ENCODE results near the gene FHIP1A. TPM values are rescaled to one million over a fixed set of nuclear protein-coding genes. Genes with fewer than 3 reads are reported as not detected.
A peak's percentile ranks its signal among the peaks of the same experiment; 100 is the strongest.

The FHIP1A gene
- total RNA-seq = 10.0 and 11.5 TPM in 2 replicates

- no peak for DNase-seq (ENCODE audit: low read depth)
- H3K36me3 ChIP-seq (ENCODE audit: control insufficient read depth, insufficient read depth, low read length) = no peaks in the 10 kb centered on the region
- peak within 1 kb of the TSS; percentile 56 for H3K4me3 ChIP-seq (ENCODE audit: low read depth, low read length)
- TF ChIP-seq CTCF (IDR thresholded peaks at IDR 0.05; ENCODE audit: insufficient read depth, low read length, poor library complexity, severe bottlenecking) = peak; percentile 17
- no peaks in the 10 kb centered on the region for H3K27me3 ChIP-seq (ENCODE audit: control insufficient read depth, insufficient read depth, low read length)
These were observed at the start of gene FHIP1A for GRCh38 chr4:151408630-151409469. Gene FHIP1A (plus strand): TSS chr4:151409176. CDS start chr4:151566260, 157,084 bp downstream.

GRCh38 chr4:151359576-151359975, 49.4 kb upstream of the FHIP1A start:
- no peak for DNase-seq (ENCODE audit: low read depth)
- Histone ChIP-seq H3K27me3 (ENCODE audit: control insufficient read depth, insufficient read depth, low read length) (no peaks in the 10 kb centered on the region), H3K36me3 (ENCODE audit: control insufficient read depth, insufficient read depth, low read length) (no peaks in the 10 kb centered on the region), H3K4me3 (ENCODE audit: low read depth, low read length) (no peak overlapping the region)
- TF ChIP-seq CTCF (IDR thresholded peaks at IDR 0.05; ENCODE audit: insufficient read depth, low read length, poor library complexity, severe bottlenecking) = no peak

GRCh38 chr4:151361126-151361525, 47.9 kb upstream of the FHIP1A start:
- no peaks in the 10 kb centered on the region for H3K36me3 ChIP-seq (ENCODE audit: control insufficient read depth, insufficient read depth, low read length)
- no peak for DNase-seq (ENCODE audit: low read depth)
- no peak for TF ChIP-seq CTCF (IDR thresholded peaks at IDR 0.05; ENCODE audit: insufficient read depth, low read length, poor library complexity, severe bottlenecking)
- H3K27me3 ChIP-seq (ENCODE audit: control insufficient read depth, insufficient read depth, low read length) = no peaks in the 10 kb centered on the region
- no peak overlapping the region for H3K4me3 ChIP-seq (ENCODE audit: low read depth, low read length)

GRCh38 chr4:151361966-151362365, 47.0 kb upstream of the FHIP1A start:
- no peak for DNase-seq (ENCODE audit: low read depth)
- Histone ChIP-seq H3K27me3 (ENCODE audit: control insufficient read depth, insufficient read depth, low read length) (no peaks in the 10 kb centered on the region), H3K36me3 (ENCODE audit: control insufficient read depth, insufficient read depth, low read length) (no peaks in the 10 kb centered on the region), H3K4me3 (ENCODE audit: low read depth, low read length) (no peak overlapping the region)
- TF ChIP-seq CTCF (IDR thresholded peaks at IDR 0.05; ENCODE audit: insufficient read depth, low read length, poor library complexity, severe bottlenecking) = no peak

GRCh38 chr4:151362404-151363164, 46.4 kb upstream of the FHIP1A start:
- no peak overlapping the region for H3K4me3 ChIP-seq (ENCODE audit: low read depth, low read length)

More at GRCh38 chr4:151362404-151363164, 46.4 kb upstream of the FHIP1A start:
- DNase-seq (ENCODE audit: low read depth) = peak; percentile 49
- peak; percentile 98 for TF ChIP-seq CTCF (IDR thresholded peaks at IDR 0.05; ENCODE audit: insufficient read depth, low read length, poor library complexity, severe bottlenecking)
- Histone ChIP-seq H3K36me3 (ENCODE audit: control insufficient read depth, insufficient read depth, low read length) (no peaks in the 10 kb centered on the region), H3K27me3 (ENCODE audit: control insufficient read depth, insufficient read depth, low read length) (no peaks in the 10 kb centered on the region)

Data from kidney epithelial cell (primary cell).